Spleen (tissue), 11 donors: ENCODE measurements around the gene MAP2. TPM values are rescaled to one million over a fixed set of nuclear protein-coding genes. Genes with fewer than 3 reads are reported as not detected.

Experiments
- DNase-seq: peaks from one replicate; pipeline ENCODE4 v3.0.0-alpha.2; 2020
- H3K27ac ChIP-seq, 8 donors: fragments of 200-600 bp; sonication (generic) in 7 of 8; 1 replicate in 4 of 8; 2 replicates in 4 of 8; pipeline versions ENCODE4 v1.5.0 to v1.8.0; 2016 to 2021; ENCODE audit warnings: inconsistent platforms in 4 of 8, mild to moderate bottlenecking in 4 of 8, moderate library complexity in 1 of 8
- H3K27me3 ChIP-seq, 7 donors: fragments of 200-600 bp; sonication (generic) in 6 of 7; replicated peaks in 1 of 7; 1 replicate in 4 of 7; 2 replicates in 3 of 7; pipeline versions ENCODE4 v1.5.0 to v1.8.0; 2016 to 2021; ENCODE audit warnings: inconsistent platforms in 3 of 7, mild to moderate bottlenecking in 1 of 7
- H3K36me3 ChIP-seq, 6 donors: fragments of 200-600 bp; sonication (generic) in 5 of 6; 1 replicate in 4 of 6; 2 replicates in 2 of 6; pipeline versions ENCODE4 v1.5.0 to v1.8.0; 2016 to 2021; ENCODE audit warnings: inconsistent platforms in 2 of 6
- H3K4me1 ChIP-seq, 6 donors: fragments of 200-600 bp; sonication (generic) in 5 of 6; 1 replicate in 3 of 6; 2 replicates in 3 of 6; pipeline versions ENCODE4 v1.5.0 to v1.8.0; 2016 to 2021; ENCODE audit warnings: inconsistent platforms in 3 of 6
- H3K4me3 ChIP-seq, 8 donors: fragments of 200-600 bp; sonication (generic) in 7 of 8; 1 replicate in 4 of 8; 2 replicates in 4 of 8; pipeline versions ENCODE4 v1.5.0 to v1.8.0; 2016 to 2021; ENCODE audit warnings: inconsistent platforms in 4 of 8, mild to moderate bottlenecking in 4 of 8, moderate library complexity in 2 of 8
- H3K9me3 ChIP-seq, 8 donors: fragments of 200-600 bp; sonication (generic) in 7 of 8; 1 replicate in 4 of 8; 2 replicates in 4 of 8; pipeline versions ENCODE4 v1.5.0 to v1.8.0; 2016 to 2021; ENCODE audit warnings: inconsistent platforms in 4 of 8
- POLR2A ChIP-seq, 3 donors: fragments of 450-650 bp; IDR thresholded peaks; one replicate each; pipeline ENCODE4 v1.5.1; 2017; ENCODE audit warnings: antibody characterized with exemption in 3 of 3, mild to moderate bottlenecking in 1 of 3
- POLR2AphosphoS5 ChIP-seq, 3 donors: sonication (generic); formaldehyde crosslinking; IDR thresholded peaks; one replicate each; pipeline ENCODE4 v1.5.1; 2017; ENCODE audit warnings: antibody characterized with exemption in 3 of 3
- WGBS, 5 donors: extraction: QIAGEN DNeasy Blood & Tissue Kit in 3 of 5; methylation state at CpG; one replicate each; pipeline versions ENCODE4 v1.1.5 to v1.1.7; 2013 to 2018; 5-methylcytosine and 5-hydroxymethylcytosine counted together
- intact Hi-C: fragments of 100-400 bp; cut with DNase I; formaldehyde crosslinking; loops from one replicate; pipeline ENCODE4 v1.15.0; 2023; ENCODE audit warnings: low total_unique reads
- polyA plus RNA-seq, 3 donors: library from polyadenylated mRNA; stranded (reverse); fragments of 200-250 nt; gene quantifications; one replicate each; pipeline ENCODE4 v1.2.1, GENCODE V29; 2013
- total RNA-seq, 7 donors: library from RNA; depleted of rRNA in 3 of 7; stranded (reverse); fragments of >200 nt in 3 of 7; fragmentation: NEBNext Ultra II Directional in 4 of 7; extraction: Animal tissue kit (Norgen Biotek cat#: 25700) in 4 of 7; gene quantifications; one replicate each; pipeline versions ENCODE4 v1.1.0 to v1.2.1, GENCODE V29; 2016 to 2021
- TF ChIP-seq, protein P1 (sequence below), 11 experiments: fragments of 200-600 bp in 7 of 11; fragments of 450-650 bp in 4 of 11; sonication (generic) in 4 of 11; IDR thresholded peaks in 8 of 11; conservative IDR thresholded peaks in 3 of 11; 1 replicate in 7 of 11; 2 replicates in 4 of 11; pipeline versions ENCODE4 v1.4.0 to v1.8.0; 2016 to 2021; ENCODE audit warnings: antibody characterized with exemption in 11 of 11, inconsistent platforms in 4 of 11, mild to moderate bottlenecking in 1 of 11
- donor health status: healthy with polysubstance abuse.
- donor health status: DM: no; HTN: no; CAD: no; lungs with moderate emphysema.
- donor health status: DM: no; HTN: no; CAD: no.
- donor health status: Bipolar disorder and iron deficiency.
- donor health status: healthy.
- donor health status: DM: no; HTN: no; CAD: no.
- donor health status: DM: yes; HTN: yes; CAD: no.

The MAP2 gene
- total and polyA plus RNA-seq, 10 donors: 0.38 to 5.0 (median 1.9) TPM

DNA sequence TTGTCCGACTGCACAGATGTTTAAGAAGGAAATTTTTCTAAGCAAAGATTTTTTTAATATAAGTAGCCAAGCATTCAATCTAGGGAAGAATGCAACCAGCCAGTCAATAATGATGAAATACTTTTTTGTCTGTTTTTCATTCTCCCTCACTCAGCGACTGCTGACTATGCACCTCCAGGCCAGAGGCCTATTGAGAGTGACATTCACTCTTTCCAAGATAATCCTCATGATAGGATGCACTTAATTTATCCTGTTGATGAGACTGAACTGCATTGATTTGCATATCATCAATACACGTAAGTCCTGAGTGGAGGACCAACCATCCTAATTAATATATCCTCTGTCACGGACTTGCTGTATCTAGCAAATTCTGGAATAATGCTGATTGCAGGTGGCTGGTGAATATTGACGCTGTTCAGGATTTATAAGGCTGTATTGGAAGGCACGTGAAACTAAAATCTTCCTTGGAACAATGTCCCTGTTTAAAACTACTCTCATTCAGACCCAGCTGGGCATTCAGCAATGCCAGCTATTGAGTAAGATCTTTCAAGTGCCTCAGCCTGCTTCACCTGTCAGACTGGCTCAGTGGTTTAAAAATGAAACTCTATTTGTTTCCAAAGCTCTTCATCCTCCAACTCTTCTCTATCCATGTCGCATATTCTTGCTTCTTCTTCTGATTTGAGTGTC lies 142.2 kb downstream of the MAP2 start:
- 85 to 93% (median 90%) methylated on average over 7 of the region's 7 CpGs for WGBS, 5 donors
- H3K4me3 ChIP-seq: no peak overlapping the region
- no peaks in the 10 kb centered on the region for H3K27me3 ChIP-seq
- H3K4me1 ChIP-seq: no peaks in the 10 kb centered on the region
- H3K36me3 ChIP-seq: no peaks in the 10 kb centered on the region
- intact Hi-C loops: no loop called here
- no peaks in the 10 kb centered on the region for H3K9me3 ChIP-seq
- no peak overlapping the region for H3K27ac ChIP-seq
- TF ChIP-seq, protein P1, sequence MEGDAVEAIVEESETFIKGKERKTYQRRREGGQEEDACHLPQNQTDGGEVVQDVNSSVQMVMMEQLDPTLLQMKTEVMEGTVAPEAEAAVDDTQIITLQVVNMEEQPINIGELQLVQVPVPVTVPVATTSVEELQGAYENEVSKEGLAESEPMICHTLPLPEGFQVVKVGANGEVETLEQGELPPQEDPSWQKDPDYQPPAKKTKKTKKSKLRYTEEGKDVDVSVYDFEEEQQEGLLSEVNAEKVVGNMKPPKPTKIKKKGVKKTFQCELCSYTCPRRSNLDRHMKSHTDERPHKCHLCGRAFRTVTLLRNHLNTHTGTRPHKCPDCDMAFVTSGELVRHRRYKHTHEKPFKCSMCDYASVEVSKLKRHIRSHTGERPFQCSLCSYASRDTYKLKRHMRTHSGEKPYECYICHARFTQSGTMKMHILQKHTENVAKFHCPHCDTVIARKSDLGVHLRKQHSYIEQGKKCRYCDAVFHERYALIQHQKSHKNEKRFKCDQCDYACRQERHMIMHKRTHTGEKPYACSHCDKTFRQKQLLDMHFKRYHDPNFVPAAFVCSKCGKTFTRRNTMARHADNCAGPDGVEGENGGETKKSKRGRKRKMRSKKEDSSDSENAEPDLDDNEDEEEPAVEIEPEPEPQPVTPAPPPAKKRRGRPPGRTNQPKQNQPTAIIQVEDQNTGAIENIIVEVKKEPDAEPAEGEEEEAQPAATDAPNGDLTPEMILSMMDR (IDR thresholded peaks at IDR 0.05 in 8 of 11, conservative IDR thresholded peaks at IDR 0.05 in 3 of 11): no peak
- TF ChIP-seq POLR2AphosphoS5 (IDR thresholded peaks at IDR 0.05) (no peak), POLR2A (IDR thresholded peaks at IDR 0.05) (no peak)
- no peak for DNase-seq

- TF ChIP-seq, protein P1 (IDR thresholded peaks at IDR 0.05 in 8 of 11, conservative IDR thresholded peaks at IDR 0.05 in 3 of 11): no peak
- TF ChIP-seq POLR2A (IDR thresholded peaks at IDR 0.05) (no peak), POLR2AphosphoS5 (IDR thresholded peaks at IDR 0.05) (no peak)
- no peaks in the 10 kb centered on the region for H3K4me1 ChIP-seq
- no peak overlapping the region for H3K4me3 ChIP-seq
- intact Hi-C loops: no loop called here
- WGBS, 5 donors: 91 to 96% (median 93%) methylated on average over 1 of the region's 1 CpG
- no peaks in the 10 kb centered on the region for H3K27me3 ChIP-seq
- DNase-seq: no peak
- H3K9me3 ChIP-seq: no peaks in the 10 kb centered on the region
- H3K27ac ChIP-seq: no peak overlapping the region
- no peaks in the 10 kb centered on the region for H3K36me3 ChIP-seq
These were observed 146.3 kb downstream of the MAP2 start for GRCh38 chr2:209570194-209570593.

DNA sequence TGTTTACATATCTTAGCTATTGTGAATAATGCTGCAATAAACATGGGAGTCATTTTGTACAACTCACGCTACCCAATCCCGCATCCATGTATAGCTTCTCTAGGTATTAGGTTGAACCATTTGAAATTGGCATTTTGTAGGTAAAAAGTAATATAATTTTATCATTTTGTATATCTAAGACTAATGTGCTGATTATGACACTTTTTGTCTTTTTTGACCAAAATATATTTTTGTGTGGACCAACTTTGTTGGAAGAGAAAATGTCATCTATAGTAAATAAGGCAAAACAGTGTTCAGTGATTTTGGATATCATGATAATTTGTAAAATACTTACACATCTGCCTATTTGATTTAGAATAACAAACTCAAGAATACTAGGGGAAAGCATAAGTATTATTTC lies 150.7 kb downstream of the MAP2 start:
- DNase-seq: no peak
- H3K4me1 ChIP-seq: peaks cover 0 to 4% (median 3%) of the 10 kb centered on the region in 6 donors
- intact Hi-C loops: no loop called here
- TF ChIP-seq POLR2AphosphoS5 (IDR thresholded peaks at IDR 0.05) (no peak), POLR2A (IDR thresholded peaks at IDR 0.05) (no peak)
- TF ChIP-seq, protein P1 (IDR thresholded peaks at IDR 0.05 in 8 of 11, conservative IDR thresholded peaks at IDR 0.05 in 3 of 11): no peak
- no peaks in the 10 kb centered on the region for H3K27me3 ChIP-seq
- H3K27ac ChIP-seq: no peak overlapping the region
- no peaks in the 10 kb centered on the region for H3K9me3 ChIP-seq
- WGBS, 5 donors: 95 to 99% (median 98%) methylated on average over 2 of the region's 2 CpGs
- no peaks in the 10 kb centered on the region for H3K36me3 ChIP-seq
- H3K4me3 ChIP-seq: no peak overlapping the region

GRCh38 chr2:209577376-209578357 lies 153.8 kb downstream of the MAP2 start:
- no peak for TF ChIP-seq POLR2AphosphoS5 (IDR thresholded peaks at IDR 0.05)
- TF ChIP-seq, protein P1 (IDR thresholded peaks at IDR 0.05 in 8 of 11, conservative IDR thresholded peaks at IDR 0.05 in 3 of 11): peak in 4 of 11 experiments; percentile 6 to 29 (median 22)
- intact Hi-C loops: no loop called here
- Histone ChIP-seq H3K27me3 (no peaks in the 10 kb centered on the region), H3K36me3 (no peaks in the 10 kb centered on the region), H3K4me3 (no peak overlapping the region), H3K27ac (no peak overlapping the region), H3K4me1 (peaks cover 0 to 8% (median 5%) of the 10 kb centered on the region in 6 donors), H3K9me3 (no peaks in the 10 kb centered on the region)
- 61 to 72% (median 68%) methylated on average over 4 of the region's 4 CpGs for WGBS, 5 donors
- DNase-seq: no peak
